ENCODE results near the gene AEBP2.

DNA sequence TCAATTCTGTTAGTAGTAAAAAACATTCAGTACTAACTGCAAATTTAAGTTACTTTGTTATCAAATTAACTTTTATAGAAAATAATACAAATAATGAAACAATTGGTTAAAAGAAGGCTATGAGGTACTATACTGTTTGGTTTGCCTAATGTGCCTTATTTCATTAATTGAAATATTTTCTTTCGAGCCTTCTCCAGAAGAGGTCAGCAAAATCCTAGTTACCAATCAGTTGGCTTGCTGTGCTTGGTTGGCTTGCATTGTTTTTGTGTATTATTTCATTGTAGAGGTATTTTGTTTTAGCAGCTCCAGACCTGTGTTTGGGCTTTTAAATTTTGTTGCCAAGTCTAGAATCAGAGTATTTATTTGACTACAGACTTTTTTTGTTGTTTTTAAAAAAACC, 68.5 kb downstream of the AEBP2 start:
- TF ChIP-seq, protein P1, sequence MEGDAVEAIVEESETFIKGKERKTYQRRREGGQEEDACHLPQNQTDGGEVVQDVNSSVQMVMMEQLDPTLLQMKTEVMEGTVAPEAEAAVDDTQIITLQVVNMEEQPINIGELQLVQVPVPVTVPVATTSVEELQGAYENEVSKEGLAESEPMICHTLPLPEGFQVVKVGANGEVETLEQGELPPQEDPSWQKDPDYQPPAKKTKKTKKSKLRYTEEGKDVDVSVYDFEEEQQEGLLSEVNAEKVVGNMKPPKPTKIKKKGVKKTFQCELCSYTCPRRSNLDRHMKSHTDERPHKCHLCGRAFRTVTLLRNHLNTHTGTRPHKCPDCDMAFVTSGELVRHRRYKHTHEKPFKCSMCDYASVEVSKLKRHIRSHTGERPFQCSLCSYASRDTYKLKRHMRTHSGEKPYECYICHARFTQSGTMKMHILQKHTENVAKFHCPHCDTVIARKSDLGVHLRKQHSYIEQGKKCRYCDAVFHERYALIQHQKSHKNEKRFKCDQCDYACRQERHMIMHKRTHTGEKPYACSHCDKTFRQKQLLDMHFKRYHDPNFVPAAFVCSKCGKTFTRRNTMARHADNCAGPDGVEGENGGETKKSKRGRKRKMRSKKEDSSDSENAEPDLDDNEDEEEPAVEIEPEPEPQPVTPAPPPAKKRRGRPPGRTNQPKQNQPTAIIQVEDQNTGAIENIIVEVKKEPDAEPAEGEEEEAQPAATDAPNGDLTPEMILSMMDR (IDR thresholded peaks at IDR 0.05; ENCODE audit: low read length) = no peak
- TF ChIP-seq EZH2 (optimal IDR thresholded peaks at IDR 0.05; ENCODE audit: low read depth, low read length) = no peak
